Fibroblast of skin of abdomen (primary cell): ENCODE results near the gene FAM3C.

Source experiments
- DNase-seq: peaks from one replicate; pipeline ENCODE4 v3.0.0-alpha.2; 2013

FAM3C gene

DNA sequence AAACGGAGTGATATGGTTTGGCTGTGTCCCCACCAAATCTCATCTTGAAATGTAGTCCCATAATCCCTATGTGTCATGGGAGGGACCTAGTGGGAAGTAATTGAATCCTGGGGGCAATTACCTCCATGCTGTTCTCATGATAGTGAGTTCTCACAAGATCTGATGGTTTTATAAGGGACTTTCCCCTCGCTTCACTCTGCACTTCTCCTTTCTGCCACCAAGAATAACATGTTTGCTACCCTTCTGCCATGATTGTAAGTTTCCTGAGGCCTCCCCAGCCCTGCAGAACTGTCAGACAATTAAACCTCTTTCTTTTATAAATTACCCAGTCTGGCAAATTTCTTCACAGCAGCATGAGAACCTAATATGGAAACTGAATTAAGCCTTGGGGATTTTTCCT is 19.1 kb downstream of the FAM3C start:
- DNase-seq: no peak

- DNase-seq: no peak
Measured at GRCh38 chr7:121373177-121373576, 22.9 kb downstream of the FAM3C start.

GRCh38 chr7:121372376-121373010 is 23.6 kb downstream of the FAM3C start:
- peak; percentile 76 for DNase-seq

DNA sequence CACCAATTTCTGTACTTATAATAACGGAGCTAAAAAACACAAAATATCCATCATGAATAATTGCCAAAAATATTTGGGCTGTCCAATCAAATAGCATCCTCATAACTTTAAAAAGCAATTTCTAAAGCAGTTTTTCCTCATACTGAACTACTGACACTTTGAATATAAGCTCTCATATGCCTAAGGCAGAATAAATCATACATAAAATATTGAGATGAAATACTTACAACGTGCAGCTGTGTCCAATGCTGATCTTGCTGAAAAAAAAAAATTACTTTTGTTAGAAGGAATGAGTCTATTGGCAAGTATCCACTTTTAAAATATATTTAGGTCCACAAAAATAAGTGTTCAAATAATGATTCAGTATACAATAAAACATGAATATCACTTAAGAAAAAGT is 24.2 kb downstream of the FAM3C start:
- no peak for DNase-seq

DNA sequence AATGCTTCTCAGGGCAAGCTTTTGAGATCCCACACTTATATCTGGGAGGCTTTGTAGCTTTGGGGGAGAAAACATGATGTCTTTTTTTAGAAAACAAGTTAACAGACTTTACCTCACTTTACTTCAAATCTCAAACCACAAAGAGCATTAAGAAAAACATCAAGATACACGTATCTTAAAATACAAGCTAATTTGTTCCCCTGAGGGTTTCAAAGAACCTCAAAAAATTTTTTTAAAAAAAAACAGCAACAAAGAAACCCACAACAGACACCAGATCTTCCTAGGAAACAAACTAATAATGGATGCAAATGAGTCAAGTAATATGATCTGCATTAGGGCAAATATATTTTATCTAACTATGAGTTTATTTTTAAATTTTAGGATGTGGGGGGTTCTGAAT is 24.7 kb downstream of the FAM3C start:
- DNase-seq: no peak

DNA sequence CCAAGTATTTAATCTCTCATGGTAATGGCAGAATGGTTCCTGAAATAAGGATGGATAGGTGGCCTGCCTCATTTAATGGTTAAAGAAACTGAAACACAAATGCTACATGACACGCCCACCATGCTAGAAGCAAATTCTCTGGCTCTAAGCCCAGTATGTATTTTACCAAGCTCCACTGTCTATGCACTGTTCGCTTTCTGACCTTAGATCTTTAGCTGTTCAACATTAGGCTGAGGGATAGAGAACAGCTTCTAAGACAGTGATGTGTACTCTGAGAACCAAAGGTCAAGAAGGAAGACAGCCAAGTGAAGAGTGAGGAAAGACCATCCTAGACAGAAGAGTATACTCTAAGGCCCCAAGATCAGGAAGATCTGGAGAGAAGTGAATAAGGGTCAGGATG is 26.6 kb downstream of the FAM3C start:
- peak; percentile 47 for DNase-seq

DNA sequence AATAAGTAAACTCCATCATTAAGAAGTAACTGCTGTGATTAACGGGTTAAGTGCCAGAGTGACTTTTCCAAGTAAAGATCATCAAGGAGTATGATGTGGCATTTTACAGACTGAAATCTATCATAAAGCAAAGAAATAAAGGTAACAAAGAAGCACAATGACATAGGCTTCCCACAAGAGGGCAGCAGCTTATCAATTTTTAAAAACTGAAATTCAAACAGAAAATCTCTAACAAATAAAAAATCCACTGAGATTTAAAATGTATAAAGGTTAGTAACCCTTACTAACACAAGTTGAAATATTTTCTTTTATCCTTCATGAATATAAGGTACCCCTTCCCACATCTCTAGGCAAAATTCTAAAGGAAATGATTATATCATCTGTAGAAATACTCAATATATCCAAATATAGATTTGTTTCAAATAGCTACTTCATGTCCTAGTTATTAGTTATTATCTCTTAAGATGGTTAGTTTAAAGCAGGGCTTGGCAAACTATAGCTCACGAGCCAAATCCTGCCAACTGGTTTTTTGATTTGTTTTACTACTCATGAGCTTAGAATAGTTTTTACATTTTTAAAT is 29.2 kb downstream of the FAM3C start:
- peak; percentile 17 for DNase-seq

DNA sequence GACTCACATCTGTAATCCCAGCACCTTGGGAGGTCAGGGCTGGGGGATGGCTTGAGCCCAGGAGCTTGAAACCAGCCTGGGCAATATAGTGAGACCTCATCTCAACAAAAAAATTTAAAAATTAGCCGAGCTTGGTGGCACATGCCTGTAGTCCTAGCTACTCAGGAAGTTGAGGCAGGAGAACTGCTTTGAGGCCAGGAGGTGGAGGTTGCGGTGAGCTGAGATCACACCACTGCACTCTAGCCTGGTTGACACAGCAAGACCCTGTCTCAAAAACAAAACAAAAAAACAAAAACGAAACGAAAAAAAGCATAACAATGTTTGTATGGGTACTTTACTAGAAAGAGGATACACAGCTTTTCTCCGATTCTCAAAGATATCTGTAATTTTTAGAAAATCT is 35.5 kb downstream of the FAM3C start:
- no peak for DNase-seq

- no peak for DNase-seq
Measured at GRCh38 chr7:121355574-121355973, 40.5 kb downstream of the FAM3C start.

DNA sequence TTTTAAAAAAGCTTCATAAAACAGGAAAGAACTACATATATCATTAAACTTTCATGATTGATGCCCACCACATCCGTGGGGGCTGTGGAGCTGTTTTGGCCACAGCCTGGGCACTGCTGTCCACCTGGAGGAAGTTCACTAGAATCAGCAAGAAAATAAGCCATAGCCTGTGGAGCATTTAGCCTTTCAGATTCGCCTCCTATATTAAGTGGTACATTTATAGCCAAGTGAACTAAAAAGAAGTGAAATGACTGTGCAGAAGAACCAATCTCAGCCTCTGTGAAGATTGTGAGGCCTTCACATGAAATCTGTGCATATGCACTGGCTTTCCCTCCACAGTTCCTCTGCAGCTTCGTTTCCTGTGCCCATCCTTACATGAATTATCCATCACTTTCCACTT is 43.8 kb downstream of the FAM3C start:
- DNase-seq: no peak

DNA sequence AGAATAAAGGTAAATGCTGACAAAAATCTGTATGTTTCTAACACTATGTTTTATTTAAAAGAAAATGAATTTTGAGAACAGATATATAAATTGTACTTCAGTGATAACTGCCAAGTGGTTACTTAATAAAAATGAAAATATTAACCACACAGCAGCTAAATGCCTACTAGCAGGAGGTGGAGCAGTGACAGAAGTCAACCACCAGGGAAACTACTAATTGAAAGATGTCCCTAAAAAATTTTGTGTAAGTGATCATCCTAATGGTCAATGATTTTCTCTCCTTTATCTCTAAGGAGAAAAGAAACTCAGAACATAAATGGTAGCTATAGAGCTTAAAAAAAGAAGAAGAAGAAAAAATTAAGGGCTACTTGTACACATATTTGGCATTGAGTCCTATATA is 44.4 kb downstream of the FAM3C start:
- no peak for DNase-seq

GRCh38 chr7:121344497-121344896 is 51.6 kb downstream of the FAM3C start:
- no peak for DNase-seq

DNA sequence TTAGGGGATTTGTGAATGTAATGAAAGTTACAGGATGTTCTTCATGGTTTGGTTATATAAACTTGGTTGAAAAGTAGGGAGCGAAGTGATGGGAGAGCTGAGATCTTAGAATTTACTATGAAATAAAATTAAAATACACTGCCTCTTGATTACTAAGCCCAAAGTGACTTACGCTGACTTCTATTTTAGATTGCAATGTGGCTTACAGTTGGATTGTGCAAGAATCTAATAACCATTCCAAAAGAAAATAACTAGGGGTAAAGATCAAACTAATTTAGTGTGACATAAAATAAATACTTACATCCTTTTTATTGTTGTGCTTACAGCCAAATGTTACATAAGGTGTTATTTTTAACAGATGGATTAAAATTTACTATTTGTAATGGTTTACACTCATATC is 52.0 kb downstream of the FAM3C start:
- DNase-seq: no peak

- no peak for DNase-seq
Measured at GRCh38 chr7:121343302-121343701, 52.8 kb downstream of the FAM3C start.

DNA sequence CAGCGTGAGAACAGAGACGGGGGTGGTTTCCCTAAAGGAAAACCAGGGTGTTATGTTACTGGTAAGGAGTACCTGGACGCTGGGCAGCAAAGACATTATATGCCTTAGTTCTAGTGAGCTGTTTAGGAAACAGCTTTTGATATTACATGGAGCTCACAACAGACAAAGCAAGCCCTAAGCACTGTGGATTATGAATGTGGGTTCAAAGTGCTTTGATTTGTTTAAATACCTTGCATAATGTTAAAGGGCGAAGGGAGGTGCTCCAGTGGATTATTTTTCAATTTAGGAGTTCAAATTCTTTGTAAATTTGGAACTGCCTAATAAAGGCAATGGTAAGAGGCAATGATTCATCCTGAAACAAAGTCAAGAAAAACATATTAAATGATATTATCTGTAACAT is 53.5 kb downstream of the FAM3C start:
- no peak for DNase-seq

DNA sequence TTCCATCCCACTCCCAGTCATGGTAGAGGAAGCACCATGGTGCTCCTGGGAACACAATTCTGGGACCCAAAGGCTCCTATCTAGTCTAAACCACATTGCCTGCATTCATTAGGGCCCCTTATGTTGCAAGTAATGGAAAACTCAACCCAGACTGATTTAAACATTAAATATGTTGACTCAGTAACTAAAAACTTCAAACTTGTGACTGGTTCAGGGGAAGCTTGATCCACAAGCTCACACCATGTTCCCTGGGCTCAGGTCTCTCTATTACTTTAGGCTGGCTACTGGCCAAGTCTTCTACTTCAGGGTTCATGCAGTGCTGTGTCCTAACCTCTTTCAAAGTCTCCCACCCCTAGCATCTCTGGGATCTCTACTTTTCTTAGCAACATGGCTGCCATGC is 54.2 kb downstream of the FAM3C start:
- peak; percentile 45 for DNase-seq

DNA sequence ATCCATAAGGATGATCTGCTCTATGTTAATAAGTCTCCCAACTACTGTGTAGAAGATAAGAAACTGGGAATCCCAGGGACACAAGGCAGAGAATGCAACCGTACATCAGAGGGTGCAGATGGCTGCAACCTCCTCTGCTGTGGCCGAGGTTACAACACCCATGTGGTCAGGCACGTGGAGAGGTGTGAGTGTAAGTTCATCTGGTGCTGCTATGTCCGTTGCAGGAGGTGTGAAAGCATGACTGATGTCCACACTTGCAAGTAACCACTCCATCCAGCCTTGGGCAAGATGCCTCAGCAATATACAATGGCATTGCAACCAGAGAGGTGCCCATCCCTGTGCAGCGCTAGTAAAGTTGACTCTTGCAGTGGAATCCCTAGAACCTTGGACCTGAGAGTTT is 57.0 kb downstream of the FAM3C start:
- no peak for DNase-seq

GRCh38 chr7:121337398-121337797 is 58.7 kb downstream of the FAM3C start:
- peak; percentile 66 for DNase-seq

DNA sequence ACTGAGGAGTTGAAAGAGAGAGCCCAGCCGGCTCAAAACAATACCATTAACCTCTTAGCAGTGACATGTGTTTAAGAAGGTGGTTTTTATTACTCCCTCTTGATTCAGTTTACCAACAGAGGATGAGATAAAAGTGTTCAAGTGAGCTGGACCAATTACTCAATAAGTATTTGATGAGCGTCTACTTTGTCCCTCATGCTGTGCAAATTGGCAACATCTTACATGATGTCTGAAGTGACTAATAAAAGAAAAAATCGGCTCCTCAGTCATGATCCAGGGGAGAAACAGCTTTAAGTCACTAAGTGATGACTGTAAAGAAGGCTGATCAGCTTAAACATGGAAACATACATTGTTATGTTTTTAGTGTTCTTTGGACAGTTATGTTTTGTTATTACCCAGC is 59.5 kb downstream of the FAM3C start:
- DNase-seq: peak; percentile 70

- peak; percentile 79 for DNase-seq
Measured at GRCh38 chr7:121334875-121335648, 61.0 kb downstream of the FAM3C start.

DNA sequence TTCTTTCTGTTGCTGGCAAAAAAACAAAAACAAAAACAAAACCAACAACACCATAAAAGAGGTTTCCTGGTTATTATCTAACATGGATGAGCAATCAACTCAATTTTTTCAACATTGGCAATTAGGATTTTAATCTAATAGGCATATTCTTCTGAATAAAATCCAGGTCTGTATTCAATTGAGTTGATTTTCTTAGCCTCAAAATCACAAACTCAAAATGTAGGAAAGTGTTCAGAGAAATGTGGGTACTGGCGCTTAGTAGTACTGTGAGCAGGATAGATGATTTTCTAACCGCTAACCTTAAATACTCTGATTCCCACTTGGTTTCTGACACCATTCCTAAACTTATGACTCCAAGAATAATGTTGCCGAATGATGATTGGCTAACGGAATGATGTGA is 61.7 kb downstream of the FAM3C start:
- no peak for DNase-seq

- DNase-seq: no peak
Measured at GRCh38 chr7:121331574-121331973, 64.5 kb downstream of the FAM3C start.

GRCh38 chr7:121331048-121331447 is 65.1 kb downstream of the FAM3C start:
- no peak for DNase-seq
